Activated T-helper 1 cell treated with anti-CD3 and anti-CD28 coated beads, Interleukin-12 subunit alpha, Interleukin-12 subunit beta, Interleukin-2, Interleukin-4 antibody, amounts not matched to agents 30 ng/mL and 10 ng/mL and 1 ng/mL, durations not matched to agents 14 hours and 24 hours and 36 hours (primary cell): ENCODE results near the gene RAI1. TPM values are rescaled to one million over a fixed set of nuclear protein-coding genes. Genes with fewer than 3 reads are reported as not detected.
"Not testable (repeated sequence)": the region's sequence is repeated elsewhere in the genome, so short reads cannot be mapped to it uniquely, and the experiment has no call there.

ENCODE experiments used
- DNase-seq: peaks from one replicate; pipeline ENCODE4 v3.0.0; 2021; ENCODE audit warnings: low spot score
- H3K27ac Mint-ChIP-seq: one replicate; pipeline ENCODE4 v1.8.0; 2021; ENCODE audit warnings: mild to moderate bottlenecking, mixed read lengths
- H3K27me3 Mint-ChIP-seq: one replicate; pipeline ENCODE4 v1.8.0; 2022; ENCODE audit warnings: mild to moderate bottlenecking, moderate library complexity, mixed read lengths; ENCODE audit not compliant: insufficient read depth
- H3K36me3 Mint-ChIP-seq: one replicate; pipeline ENCODE4 v1.8.0; 2021; ENCODE audit warnings: low read depth, mixed read lengths
- H3K4me1 Mint-ChIP-seq: one replicate; pipeline ENCODE4 v1.8.0; 2021; ENCODE audit warnings: low read depth, mixed read lengths
- H3K4me3 Mint-ChIP-seq: one replicate; pipeline ENCODE4 v1.8.0; 2021; ENCODE audit warnings: mild to moderate bottlenecking, moderate library complexity, mixed read lengths
- H3K9me3 Mint-ChIP-seq: one replicate; pipeline ENCODE4 v1.8.0; 2021; ENCODE audit warnings: mixed read lengths
- intact Hi-C: fragments of 100-400 bp; cut with micrococcal nuclease; formaldehyde crosslinking; loops from one replicate; pipeline ENCODE4 v1.15.1; 2024
- total RNA-seq: library from RNA; stranded (reverse); gene quantifications from 2 replicates; pipeline ENCODE4 v1.2.3, GENCODE V29; 2022

The RAI1 gene
- total RNA-seq, 1 donor from 2014 or later: 31.1 TPM

DNA sequence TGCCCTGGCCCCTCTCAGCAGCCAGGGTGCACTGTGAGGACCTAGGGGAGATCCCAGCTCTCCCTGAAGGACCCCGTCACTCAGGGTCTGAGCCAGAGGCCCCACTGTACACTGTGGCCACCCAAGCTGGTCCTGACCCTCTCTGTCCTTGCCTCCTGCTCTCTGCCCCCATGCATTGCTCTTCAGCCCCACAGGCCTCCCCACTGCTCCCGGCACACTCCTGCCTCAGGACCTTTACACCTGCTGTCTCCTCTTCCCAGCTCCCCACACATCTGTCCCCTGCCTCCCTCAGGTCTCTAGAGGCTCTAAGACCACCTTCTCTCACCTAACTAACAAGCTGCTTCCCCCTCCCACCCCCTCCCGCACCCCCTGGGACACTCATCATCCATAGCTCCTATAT lies 12.9 kb upstream of the RAI1 start:
- intact Hi-C loops: no loop called here
- peak overlapping the region; percentile 18 for H3K27ac Mint-ChIP-seq
- H3K36me3 Mint-ChIP-seq: no peaks in the 10 kb centered on the region
- peaks cover 13% of the 10 kb centered on the region for H3K4me1 Mint-ChIP-seq
- H3K27me3 Mint-ChIP-seq: peaks cover 15% of the 10 kb centered on the region
- no peak overlapping the region for H3K4me3 Mint-ChIP-seq
- no peaks in the 10 kb centered on the region for H3K9me3 Mint-ChIP-seq
- no peak for DNase-seq

DNA sequence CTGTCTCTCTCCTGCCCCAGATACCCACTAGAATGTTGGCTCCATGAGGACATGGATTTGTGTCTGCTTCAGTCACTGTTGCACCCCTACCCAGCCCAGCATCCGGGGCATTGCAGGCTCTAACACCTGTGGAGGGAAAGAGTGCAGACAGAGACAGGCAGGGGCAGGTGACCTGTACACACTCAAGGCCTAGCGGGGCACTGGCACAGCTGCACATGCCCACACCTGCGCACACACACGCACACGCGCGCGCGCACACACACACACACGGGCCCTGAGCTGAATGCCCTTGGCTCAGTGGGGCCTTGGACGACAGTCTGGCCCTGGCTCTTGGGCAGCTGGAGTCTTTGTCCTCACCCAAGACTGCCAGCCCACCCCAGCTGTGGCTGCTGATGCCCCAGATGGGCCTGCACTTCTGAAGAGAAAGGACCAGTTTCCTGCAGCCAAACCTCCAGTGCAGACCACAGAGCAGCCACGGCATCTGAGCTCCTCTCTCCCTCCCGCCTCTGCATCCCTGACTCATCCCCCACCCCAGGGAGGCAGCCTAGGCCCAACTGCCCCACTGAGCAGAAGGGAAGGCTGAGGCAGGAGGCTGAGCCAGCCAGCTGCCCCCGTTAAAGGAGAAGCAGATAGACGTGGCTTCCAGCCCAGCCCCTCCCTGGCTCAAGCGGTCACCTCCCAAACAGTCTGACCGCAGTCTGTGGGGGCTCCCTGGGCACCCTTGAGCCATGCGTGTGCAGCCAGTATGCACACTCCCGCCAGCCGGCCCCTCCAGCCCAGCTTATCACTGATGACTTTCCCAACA lies 12.3 kb upstream of the RAI1 start:
- peaks cover 20% of the 10 kb centered on the region for H3K27me3 Mint-ChIP-seq
- DNase-seq: no peak
- no peak overlapping the region for H3K27ac Mint-ChIP-seq

DNA sequence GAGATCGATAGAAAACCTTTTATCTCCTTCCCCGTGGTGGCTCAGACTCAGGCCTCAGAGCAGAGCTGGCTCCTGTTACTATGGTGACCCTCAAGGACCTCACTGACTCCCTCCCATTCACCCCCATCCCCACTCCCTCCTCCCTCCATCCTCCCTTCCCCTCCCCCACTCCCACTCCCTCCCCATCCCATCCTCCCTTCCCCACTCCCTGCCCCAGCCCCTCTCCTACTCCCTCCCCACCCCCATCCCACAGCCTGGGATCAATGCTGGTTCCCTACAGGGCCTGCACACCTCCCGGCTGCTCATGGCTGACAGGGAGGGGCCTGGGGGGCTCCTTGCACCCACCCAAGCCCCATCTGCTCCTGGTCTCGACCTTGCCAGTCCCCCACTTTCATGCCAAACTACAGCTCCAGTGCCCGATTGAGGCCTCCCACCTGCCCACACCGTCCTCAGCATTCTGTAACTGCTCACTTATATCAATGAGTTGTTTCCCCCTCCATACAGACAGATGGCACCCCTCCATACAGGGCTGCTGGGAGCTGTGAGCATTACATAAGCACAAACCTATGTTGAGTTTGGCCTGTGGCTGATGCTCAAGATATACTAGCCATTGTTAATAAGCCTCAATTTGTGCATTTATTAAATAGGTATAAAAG lies 11.6 kb upstream of the RAI1 start:
- Mint-ChIP-seq H3K27ac (no peak overlapping the region), H3K9me3 (no peaks in the 10 kb centered on the region), H3K4me3 (no peak overlapping the region), H3K4me1 (peaks cover 7% of the 10 kb centered on the region), H3K27me3 (peaks cover 24% of the 10 kb centered on the region), H3K36me3 (no peaks in the 10 kb centered on the region)
- intact Hi-C loops: no loop called here
- DNase-seq: no peak

More for the DNA sequence above, 12.3 kb upstream of the RAI1 start:
- no peaks in the 10 kb centered on the region for H3K9me3 Mint-ChIP-seq
- intact Hi-C loops: no loop called here
- H3K4me3 Mint-ChIP-seq: no peak overlapping the region
- no peaks in the 10 kb centered on the region for H3K36me3 Mint-ChIP-seq
- peaks cover 7% of the 10 kb centered on the region for H3K4me1 Mint-ChIP-seq

DNA sequence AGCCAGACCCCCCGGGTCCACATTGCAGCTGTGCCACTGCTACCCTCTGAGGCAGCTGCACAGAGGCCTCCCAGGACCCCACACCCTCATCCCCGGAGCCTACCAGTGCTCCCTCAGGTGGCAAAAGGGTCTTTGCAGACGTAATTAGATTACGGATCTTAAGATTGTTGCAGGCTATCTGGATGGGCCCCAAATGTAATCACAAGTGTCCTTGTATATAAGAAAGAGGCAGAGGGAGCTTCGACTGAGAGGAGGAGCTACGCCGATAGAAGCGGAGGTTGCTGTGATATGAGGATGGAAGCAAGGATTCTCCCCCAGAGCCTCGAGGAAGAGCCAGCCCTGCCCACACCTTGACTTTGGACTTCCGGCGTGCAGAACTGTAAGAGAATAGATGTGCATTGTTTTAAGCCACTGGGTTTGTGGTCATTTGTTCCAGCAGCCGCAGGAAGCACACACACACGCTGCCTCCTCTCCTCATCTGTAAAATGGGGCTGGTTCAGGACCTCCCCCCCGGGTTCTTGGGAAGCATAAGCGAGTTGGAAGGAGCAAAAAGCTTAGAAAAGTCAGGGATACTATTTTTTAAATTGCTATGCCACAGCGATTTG lies 10.5 kb upstream of the RAI1 start:
- no peak overlapping the region for H3K4me3 Mint-ChIP-seq
- H3K36me3 Mint-ChIP-seq: no peaks in the 10 kb centered on the region
- intact Hi-C loops: no loop called here
- H3K27ac Mint-ChIP-seq: no peak overlapping the region
- H3K27me3 Mint-ChIP-seq: peaks cover 24% of the 10 kb centered on the region
- no peak for DNase-seq
- H3K4me1 Mint-ChIP-seq: peaks cover 8% of the 10 kb centered on the region
- no peaks in the 10 kb centered on the region for H3K9me3 Mint-ChIP-seq

DNA sequence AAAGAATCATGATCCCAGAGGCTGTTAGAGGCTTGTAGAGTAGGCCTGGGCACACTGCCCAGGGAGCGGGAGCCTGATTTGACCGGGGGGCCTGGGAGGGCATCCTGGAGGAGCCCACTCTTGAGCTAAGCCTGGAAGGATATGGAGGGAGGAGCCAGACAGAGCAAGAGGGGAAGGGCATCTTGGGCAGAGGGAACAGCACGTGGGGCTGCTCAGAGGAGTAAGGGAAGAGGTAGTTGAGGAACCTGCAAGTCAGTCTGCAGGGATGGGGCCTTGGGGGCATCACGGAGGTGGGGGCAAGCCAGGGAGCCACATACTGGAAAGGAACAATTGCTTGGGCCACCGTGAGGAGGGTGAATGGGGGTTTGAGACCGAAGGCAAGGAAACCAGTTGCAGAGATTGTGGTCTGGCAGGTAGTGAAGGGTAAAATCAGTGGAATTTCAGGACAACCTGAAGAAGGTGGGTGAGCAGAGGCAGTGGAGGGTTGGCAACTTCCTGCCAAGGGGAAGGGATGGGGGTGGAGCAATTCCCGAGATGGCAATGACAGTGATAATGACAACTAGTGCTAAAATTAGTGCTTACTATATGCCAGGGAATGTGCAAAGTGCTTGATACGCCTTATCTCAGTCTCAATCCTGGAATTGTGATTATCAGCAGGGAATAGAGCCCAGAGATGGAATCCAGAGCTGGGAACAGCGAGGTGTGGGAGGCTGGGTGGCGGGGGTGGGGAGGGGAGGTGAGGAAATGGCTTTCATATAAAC lies 9.7 kb upstream of the RAI1 start:
- Mint-ChIP-seq H3K27ac (no peak overlapping the region), H3K4me1 (peaks cover 16% of the 10 kb centered on the region), H3K27me3 (peaks cover 24% of the 10 kb centered on the region), H3K36me3 (no peaks in the 10 kb centered on the region), H3K9me3 (no peaks in the 10 kb centered on the region), H3K4me3 (no peak overlapping the region)
- DNase-seq: no peak
- intact Hi-C loops: no loop called here

DNA sequence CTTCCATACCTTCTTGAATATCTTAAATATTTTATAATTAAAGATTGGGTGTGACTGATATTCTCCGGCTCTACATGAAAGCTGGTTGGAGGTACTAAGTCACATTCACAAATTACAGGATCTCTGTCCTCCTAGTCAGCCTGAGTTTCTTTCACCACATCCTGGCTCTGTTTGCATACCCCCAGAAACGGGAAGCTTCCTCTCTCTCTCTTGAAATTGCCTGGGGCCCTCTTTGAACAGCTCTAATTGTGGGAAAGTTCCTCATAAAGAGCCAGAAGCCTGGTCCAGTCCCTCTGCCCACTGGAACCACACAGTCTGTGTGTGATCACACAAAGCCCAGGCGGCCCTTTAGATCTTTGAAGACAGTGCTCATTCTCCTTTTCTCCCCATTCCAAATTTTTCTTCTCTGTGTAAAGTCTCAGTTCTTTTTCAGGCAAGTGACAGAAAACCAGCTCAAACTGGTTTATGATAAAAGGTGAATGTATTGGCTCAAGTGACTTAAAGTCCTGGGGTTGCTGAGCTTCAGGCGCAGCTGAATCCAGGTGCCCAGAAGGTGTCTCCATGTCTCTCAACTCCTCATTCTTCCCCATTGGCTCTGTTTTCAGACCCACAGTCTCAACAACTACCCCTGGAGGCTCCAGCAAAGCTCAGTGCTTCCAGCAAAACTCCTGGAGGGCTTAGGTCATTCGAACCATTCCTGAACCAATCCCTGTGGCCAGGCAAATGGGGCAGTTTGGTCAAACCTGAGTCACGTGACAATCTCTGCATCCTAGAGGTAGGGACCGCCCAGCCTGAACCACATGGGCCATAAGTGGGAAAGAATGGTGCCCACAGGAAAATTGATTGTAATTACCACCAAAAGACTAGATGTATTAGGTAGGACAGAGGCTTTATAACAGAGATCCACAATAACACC lies 8.5 kb upstream of the RAI1 start:
- Mint-ChIP-seq H3K4me1 (peaks cover 24% of the 10 kb centered on the region), H3K27ac (no peak overlapping the region), H3K4me3 (no peak overlapping the region), H3K9me3 (no peaks in the 10 kb centered on the region), H3K27me3 (peaks cover 22% of the 10 kb centered on the region), H3K36me3 (no peaks in the 10 kb centered on the region)
- DNase-seq: no peak
- intact Hi-C loops: no loop called here

DNA sequence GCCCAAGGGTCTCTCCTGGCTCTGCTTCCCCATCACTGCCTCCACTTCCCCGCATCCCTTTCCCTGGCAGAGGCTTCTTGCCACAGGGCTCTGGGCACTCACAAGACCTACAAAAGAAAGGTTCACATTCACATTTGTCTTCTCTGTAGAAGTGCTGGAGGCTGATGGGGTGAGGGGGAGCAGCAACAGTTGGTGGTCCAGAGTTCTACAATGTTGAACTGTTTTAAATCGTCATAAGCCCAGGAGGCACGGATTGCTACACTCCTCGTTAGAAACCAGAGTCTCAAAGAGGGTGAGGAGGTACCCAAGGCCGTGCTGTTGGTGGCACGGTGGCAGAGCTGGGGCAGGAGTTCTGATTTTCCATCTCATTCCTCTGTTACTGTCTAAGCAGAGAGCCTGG lies 5.8 kb upstream of the RAI1 start:
- H3K27ac Mint-ChIP-seq: no peak overlapping the region
- H3K27me3 Mint-ChIP-seq: peaks cover 27% of the 10 kb centered on the region
- H3K4me1 Mint-ChIP-seq: peaks cover 24% of the 10 kb centered on the region
- H3K36me3 Mint-ChIP-seq: no peaks in the 10 kb centered on the region
- H3K4me3 Mint-ChIP-seq: no peak overlapping the region
- no peaks in the 10 kb centered on the region for H3K9me3 Mint-ChIP-seq
- intact Hi-C loops: no loop called here
- no peak for DNase-seq

DNA sequence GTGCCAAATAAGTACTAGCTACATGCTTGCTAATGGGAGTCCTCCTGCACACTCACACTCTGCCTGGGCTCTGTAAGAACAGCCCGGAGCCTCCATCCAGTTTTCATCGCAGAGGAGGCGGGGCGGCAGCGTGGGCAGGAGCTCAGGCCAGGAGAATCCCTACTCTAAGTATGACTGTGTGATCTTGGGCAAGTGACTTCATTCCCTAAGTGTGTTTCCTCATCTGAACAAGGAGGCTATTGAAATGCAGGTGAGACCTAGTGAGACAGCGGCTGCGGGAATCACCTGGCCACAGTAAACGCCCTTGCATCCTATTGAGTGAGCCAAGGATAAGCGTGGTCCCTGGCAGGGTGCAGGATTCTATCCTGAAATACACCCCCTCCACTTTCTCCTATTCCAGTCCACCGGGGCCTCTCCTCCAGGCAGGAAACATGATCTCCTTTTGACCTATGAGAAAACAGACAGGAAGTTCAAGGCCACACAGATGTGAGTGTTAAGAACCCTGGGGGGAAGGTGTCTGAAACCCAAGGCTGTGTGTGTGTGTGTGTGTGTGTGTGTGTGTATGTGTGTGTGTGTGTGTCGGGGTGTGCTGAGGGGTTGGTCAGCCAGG lies 5.2 kb upstream of the RAI1 start:
- H3K9me3 Mint-ChIP-seq: no peaks in the 10 kb centered on the region
- peaks cover 23% of the 10 kb centered on the region for H3K27me3 Mint-ChIP-seq
- intact Hi-C loops: no loop called here
- H3K27ac Mint-ChIP-seq: peak overlapping the region; percentile 1
- H3K36me3 Mint-ChIP-seq: no peaks in the 10 kb centered on the region
- no peak for DNase-seq
- H3K4me1 Mint-ChIP-seq: peaks cover 24% of the 10 kb centered on the region
- H3K4me3 Mint-ChIP-seq: peak overlapping the region; percentile 0

DNA sequence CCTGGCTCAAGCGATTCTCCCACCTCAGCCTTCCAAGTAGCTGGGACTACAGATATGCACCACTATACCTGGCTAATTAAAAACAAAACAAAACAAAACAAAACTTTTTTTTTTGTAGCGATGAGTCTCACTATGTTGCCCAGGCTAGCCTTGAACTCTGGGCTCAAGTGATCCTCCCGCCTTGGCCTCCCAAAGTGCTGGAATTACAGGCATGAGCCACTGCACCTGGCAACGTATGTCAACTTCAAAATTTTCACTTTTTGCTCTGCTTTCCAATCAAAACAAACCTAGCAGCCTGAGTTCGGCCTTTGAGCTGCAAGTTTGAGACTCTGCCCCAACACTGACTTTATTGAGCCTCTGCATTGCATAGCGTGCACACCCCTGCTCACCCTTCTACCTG lies 4.5 kb upstream of the RAI1 start:
- Mint-ChIP-seq H3K4me1 (peaks cover 24% of the 10 kb centered on the region), H3K36me3 (no peaks in the 10 kb centered on the region), H3K27me3 (peaks cover 23% of the 10 kb centered on the region), H3K4me3 (no peak overlapping the region), H3K9me3 (no peaks in the 10 kb centered on the region), H3K27ac (no peak overlapping the region)
- no peak for DNase-seq
- intact Hi-C loops: no loop called here

DNA sequence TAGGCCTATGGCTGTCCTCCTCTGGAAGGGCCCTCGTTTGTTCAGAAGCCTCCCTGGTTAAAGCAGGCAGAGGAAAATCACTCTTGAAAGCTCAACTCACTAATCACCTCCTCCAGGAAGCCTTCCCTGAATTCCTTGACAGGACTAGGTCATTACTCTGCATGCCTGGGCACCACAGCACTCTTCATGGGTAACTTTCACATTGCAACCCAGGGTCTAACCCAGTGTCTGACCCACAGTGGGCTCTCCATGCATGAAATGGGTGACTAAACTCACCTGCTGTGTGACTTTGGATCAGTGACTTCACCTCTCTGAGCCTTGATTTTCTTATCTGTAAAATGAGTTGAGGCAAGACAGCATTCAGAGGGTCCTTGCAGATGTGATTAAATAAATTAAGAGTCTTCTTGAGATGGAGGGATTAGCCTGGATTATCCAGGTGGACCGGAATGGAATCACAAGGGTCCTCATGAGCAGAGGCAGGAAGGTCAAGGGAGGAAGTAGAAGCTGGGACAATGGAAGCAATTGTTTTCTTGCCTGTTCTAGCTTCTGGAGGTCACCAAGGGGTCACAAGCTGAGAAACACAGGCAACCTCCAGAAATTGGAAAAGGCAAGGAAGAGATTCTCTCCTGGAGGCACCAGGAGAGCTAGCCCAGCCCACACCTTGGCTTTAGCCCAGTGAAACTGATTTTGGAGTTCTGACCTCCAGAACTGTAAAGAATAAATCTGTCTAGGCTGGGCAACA lies 3.8 kb upstream of the RAI1 start:
- peaks cover 23% of the 10 kb centered on the region for H3K27me3 Mint-ChIP-seq
- H3K4me3 Mint-ChIP-seq: no peak overlapping the region
- peaks cover 22% of the 10 kb centered on the region for H3K4me1 Mint-ChIP-seq
- no peaks in the 10 kb centered on the region for H3K36me3 Mint-ChIP-seq
- DNase-seq: no peak
- H3K27ac Mint-ChIP-seq: no peak overlapping the region
- intact Hi-C loops: no loop called here
- no peaks in the 10 kb centered on the region for H3K9me3 Mint-ChIP-seq

DNA sequence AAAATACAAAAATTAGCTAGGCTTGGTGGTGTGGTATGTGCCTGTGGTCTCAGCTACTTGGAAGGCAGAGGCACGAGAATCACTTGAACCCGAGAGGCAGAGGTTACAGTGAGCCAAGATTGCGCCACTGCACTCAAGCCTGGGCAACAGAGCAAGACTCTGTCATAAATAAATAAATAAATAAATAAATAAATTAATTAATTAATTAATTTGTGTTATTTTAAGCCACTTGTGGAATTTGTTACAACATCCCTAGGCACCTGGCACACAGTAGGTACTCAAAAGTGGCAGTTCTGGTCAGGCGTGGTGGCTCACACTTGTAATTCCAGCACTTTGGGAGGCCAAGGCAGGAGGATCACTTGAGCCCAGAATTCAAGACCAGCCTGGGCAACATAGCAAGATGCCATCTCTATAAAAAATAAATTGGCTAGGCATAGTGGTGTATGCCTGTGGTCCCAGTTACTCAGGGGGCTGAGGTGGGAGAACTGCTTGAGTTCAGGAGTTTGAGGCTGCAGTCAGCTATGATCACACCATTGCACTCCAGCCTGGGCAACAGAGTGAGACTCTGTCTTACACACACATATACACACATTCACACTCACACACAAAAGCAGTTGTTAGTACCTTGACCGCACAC lies 3.1 kb upstream of the RAI1 start:
- H3K4me3 Mint-ChIP-seq, DNase-seq, H3K27ac Mint-ChIP-seq, H3K9me3 Mint-ChIP-seq, H3K36me3 Mint-ChIP-seq, intact Hi-C loops: not testable (repeated sequence)
- Mint-ChIP-seq H3K27me3 (peaks cover 20% of the 10 kb centered on the region), H3K4me1 (peaks cover 17% of the 10 kb centered on the region)
